NCI-H526 treated with DMSO at 0.1 percent for 48 hours (cell line): ENCODE data around the gene TRIM5.
"Not testable (repeated sequence)": the region's sequence is repeated elsewhere in the genome, so short reads cannot be mapped to it uniquely, and the experiment has no call there.

ENCODE experiments used
- DNase-seq: peaks from one replicate; lab custom pipeline; 2025; lab: John Stamatoyannopoulos, UW

The TRIM5 gene

DNA sequence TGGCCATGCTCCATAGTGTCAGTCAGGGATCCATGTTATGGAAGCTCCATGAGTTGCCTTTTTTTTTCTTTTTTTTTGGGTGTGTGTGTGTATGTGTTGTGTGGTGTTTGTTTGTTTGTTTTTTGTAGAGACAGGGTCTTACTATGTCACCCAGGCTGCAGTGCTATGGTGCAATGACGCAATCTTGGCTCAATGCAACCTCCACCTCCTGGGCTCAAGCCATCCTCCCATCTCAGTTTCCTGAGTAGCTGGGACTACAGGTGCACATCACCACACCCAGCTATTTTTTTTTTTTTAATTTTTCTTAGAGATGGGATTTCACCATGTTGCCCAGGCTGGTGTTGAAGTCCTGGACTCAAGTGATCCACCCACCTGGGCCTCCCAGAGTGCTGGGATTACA, 3.6 kb upstream of the TRIM5 start:
- no peak for DNase-seq

DNA sequence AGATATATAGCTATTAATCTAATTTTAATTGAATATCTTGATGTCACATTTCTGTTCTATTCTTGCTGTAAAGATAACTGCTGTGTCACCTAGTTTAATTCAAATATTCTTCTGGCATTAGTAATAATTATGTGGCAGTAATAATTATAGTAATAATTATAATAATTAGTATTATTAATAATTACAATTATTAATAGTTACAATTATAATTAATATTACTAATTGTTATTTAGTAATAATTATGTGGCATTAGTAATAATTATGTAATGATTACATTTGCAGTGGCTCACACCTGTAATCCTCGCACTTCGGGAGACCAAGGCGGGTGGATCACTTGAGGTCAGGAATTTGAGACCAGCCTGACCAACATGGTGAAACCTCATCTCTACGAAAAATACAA, 1.6 kb upstream of the TRIM5 start:
- no peak for DNase-seq

DNA sequence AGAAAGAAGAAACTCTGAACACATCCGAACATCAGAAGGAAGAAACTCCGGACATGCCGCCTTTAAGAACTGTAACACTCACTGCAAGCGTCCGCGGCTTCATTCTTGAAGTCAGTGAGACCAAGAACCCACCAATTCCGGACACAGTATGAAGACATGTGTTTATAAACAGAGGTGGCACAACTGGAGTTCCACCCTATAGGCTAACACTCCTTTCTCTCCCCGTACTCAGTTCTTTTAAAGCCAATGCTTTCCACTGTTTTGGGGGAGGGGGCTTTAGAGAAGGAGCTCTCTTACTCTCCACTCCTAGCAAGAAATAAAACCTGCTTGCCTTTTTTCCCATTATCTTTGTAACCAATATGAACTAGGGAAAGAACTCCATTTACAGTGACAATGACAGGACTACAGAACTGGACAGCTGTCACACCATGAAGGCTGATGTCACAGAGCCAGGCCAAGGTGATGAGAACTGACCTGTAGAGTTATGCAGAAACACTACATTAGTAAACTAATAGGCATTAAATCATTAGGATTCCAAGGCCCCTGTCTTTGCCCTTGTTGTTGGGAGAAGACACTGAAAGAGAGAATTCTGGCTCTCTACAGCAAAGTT, 733 bp downstream of the TRIM5 start:
- DNase-seq: no peak

DNA sequence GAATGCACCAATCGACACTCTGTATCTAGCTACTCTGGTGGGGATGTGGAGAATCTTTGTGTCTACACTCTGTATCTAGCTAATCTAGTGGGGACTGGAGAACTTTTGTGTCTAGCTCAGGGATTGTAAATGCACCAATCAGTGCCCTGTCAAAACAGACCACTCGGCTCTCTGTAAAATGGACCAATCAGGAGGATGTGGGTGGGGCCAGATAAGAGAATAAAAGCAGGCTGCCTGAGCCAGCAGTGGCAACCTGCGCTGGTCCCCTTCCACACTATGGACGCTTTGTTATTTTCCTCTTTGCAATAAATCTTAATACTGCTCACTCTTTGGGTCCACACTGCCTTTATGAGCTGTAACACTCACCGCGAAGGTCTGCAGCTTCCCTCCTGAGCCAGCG, 1.3 kb downstream of the TRIM5 start:
- not testable (repeated sequence) for DNase-seq

DNA sequence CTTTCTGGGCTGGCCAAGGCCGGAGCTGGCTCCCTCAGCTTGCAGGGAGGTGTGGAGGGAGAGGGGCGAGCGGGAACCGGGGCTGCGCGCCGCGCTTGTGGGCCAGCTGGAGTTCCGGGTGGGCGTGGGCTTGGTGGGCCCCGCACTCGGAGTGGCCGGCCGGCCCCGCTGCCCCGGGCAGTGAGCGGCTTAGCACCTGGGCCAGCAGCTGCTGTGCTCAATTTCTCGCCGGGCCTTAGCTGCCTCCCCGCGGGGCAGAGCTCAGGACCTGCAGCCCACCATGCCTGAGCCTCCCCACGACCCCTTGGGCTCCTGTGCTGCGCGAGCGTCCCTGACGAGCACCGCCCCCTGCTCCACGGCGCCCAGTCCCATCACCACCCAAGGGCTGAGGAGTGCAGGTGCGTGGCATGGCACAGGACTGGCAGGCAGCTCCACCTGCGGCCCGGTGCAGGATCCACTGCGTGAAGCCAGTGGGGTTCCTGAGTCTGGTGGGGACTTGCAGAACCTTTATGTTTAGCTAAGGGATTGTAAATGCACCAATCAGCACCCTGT, 1.9 kb downstream of the TRIM5 start:
- DNase-seq: not testable (repeated sequence)

DNA sequence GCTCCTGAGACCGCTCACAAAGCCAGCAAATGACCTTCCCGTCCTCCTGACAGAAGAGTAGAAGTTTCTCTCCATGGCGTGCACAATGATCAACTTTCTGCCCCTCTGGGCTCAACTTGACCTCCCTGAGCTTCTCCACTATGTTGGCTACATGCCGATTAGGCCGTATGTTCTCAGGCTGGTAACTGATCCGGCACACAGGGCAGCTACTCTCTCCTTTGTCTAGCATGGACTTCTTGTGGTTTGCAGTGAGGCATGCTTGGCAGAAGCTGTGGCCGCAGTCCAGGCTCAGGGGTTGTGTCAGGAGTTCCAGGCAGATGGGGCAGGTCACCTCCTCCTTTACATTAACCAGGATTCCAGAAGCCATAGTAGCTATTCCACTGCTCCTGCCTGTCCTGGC, 5.1 kb downstream of the TRIM5 start:
- DNase-seq: no peak

DNA sequence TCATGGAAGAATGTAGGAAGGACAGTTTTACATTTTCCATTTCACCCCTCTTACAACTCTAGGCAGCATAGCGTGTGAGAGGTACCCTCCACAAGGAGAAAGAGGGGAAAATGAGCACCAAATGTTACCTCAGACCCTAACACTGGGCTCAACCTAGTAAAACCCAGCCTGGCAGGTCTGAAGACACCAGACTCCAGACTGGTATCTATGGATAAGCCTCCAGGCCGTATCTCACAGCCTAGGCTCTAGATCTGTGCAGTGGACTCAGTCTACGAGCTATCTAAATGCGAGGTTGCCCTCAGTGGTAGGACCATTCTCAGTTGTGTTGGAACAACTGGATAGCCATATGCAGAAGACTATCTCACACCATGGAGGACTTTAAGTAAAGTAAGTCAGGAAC, 10.5 kb downstream of the TRIM5 start:
- DNase-seq: no peak

DNA sequence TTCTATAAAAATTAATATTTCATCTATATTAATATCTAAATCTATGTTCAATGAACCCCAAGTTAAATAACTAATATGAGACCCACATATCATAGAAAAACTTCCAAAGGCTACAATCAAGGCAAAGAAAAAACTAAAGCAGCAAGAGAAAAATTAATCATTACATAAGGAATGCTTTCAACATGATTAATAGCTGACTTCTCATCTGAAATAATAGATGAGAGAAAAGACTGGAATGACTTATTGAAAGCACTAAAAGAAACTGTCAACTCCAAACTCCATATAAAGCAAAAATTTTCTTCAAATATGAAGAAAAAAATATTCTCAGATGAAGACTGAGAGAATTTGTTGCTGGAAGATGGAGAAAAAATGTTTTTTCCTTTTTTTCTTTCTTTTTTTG, 13.0 kb downstream of the TRIM5 start:
- no peak for DNase-seq

DNA sequence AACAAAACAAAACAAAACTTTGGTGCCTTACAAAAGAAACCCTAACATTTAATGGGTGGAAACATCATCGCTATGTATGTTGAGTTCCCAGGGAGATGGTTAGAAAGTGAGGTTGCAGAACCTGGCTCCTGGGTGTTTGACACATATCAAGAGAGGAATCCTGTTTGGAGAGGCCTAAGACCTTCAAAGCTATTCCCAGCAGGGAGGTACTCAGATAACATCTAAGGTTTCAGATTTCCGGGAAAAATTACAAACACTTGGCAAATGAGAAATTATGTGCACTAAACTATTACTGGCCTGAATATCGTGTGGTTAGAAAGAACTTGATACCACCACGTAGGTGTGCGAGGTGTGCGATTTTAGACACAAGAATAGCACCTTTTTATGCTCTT, 18.5 kb downstream of the TRIM5 start:
- DNase-seq: no peak

DNA sequence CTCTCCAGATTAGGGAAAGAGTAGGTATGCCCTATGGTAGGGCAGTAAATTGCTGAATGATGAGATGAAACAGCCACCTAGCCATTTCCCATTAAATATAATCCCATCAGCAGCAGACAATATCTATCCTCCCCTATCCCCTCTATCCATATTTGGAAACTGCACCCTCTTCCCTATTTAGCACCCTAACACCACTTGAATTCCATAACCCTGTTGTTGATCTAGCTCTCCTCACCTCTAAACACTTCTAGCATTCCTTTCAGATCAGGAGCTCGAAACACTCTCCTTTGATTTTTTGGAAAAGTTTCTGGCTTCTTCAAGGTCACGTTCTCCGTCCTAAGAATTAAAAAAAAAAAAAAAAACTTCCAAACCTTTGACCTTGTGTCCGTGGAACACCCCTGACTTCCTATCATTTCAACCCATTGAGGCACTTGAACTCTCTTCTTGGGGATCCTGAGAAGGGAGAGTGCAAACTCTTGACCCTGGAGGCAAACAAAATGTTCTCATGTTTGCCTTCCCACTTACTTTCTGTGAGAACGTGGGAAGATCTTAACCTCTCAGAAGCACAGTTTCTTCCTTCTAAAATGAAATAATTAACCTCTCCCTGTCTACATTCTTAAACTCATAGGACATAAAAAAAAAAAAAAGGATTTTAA, 19.0 kb downstream of the TRIM5 start:
- no peak for DNase-seq

DNA sequence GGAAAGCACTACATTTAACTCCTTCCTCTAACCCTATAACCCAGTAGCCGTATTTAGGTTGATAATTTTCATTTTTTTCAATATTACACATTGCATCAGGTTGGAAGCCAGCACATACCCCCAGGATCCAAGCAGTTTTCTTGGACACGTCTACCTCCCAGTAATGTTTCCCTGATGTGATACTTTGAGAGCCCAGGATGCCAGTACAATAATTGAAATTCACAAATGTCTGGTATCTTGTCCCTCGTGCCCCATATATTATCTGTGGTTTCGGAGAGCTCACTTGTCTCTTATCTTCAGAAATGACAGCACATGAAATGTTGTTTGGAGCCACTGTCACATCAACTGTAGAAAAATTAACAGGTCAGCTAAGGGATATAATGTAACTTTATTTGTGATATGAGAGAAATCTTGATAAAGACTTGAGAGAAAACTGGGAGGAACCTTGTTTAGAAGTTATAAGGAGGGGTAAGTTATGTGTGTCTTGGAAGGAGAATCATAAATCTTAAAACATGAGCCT, 19.8 kb downstream of the TRIM5 start:
- no peak for DNase-seq

DNA sequence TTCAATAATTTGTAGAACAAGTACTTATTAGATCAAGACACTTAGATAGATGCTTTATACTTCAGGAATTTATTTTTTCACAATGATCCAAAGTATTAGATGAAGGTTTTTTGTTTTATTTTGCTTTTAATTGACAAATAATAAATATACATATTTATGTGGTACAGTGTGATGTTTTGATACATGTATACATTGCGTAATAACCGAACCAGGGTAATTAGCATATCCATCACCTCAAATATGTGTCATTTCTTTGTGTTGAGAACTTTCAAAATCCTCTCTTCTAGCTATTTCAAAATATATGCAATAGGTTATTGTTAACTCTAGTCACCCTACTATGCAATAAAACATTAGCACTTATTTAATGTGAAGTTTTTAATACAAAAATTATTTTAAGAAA, 21.4 kb downstream of the TRIM5 start:
- DNase-seq: no peak

DNA sequence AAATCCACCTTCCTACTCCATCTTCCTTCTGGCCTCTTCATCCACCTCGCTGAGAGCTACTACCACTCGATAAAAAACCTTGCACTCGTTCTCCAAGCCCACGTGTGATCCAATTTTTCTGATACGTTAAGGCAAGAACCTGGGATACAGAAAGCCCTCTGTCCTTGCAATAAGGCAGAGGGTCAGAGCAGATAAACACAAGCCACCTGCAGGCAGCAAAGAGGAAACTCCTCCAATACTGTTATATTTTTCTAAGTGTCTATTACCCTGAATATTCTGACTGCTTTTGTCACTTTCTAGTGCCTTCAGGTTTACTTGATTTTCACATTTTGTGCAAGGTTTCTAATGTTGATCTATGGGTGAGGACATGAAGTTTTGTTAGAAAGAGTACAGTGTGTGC, 26.6 kb downstream of the TRIM5 start:
- DNase-seq: no peak

DNA sequence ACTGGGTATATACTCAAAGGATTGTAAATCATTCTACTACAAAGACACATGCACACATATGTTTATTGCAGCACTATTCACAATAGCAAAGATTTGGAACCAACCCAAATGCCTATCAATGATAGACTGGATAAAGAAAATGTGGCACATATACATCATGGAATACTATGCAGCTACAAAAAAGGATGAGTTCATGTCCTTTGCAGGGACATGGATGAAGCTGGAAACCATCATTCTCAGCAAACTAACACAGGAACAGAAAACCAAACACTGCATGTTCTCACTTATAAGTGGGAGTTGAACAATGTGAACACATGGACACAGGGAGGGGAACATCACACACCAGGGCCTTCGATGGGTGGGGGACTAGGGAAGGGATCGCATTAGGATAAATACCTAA, 27.9 kb downstream of the TRIM5 start:
- not testable (repeated sequence) for DNase-seq

DNA sequence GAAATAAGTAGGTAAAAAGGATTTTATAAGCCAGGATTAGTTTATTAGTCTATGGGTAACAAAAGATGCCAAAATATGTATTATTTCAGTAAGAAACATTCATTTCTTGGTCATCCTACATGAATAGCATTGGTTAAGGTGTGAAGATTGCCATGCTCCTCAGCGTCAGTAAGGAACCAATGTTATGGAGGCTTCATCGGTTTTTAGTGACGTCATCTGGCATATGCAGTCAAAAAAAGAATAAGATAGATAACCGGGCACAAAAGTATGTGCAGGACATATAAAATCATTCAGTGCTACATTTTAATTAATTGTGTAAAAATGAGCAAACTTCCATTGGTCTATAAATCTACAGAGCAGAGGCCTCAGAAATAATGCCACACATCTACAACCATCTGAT, 29.4 kb downstream of the TRIM5 start:
- DNase-seq: no peak

DNA sequence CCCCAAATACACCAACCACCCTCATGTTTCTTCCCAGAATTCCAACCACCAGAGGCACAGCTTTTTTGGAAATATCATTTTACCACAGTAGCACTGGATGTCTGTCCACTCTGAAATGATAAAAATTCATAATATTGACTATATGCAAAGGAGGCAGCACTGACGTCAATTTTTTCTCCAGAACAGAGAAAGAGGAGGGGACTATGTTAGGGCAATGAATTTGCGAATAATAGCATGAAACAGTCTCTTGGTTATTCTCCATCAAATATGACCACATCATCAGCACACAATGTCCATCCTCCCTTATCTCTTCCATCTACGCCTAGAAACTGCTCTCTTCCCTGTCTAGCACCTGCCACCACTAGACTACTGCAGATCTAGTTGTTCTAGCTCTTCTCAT, 38.7 kb downstream of the TRIM5 start:
- DNase-seq: no peak

DNA sequence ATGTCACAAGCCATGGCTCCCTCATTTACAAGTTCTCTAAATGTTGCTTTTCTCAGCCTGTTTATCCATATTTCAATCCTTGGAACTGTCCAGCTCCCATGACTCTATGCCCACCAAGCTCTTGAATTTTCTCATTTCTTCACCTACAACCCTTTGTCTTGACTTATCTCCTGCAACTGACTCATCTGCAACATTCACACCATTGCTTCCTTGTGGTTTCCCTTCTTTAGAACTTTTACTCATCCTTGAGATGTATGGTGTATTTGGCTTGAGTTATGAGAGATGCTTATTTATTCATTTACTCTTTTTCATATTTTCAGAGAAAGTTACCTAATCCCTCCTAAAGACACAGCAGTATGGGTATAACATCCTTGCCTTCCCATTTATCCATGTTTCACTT, 41.3 kb downstream of the TRIM5 start:
- DNase-seq: no peak

DNA sequence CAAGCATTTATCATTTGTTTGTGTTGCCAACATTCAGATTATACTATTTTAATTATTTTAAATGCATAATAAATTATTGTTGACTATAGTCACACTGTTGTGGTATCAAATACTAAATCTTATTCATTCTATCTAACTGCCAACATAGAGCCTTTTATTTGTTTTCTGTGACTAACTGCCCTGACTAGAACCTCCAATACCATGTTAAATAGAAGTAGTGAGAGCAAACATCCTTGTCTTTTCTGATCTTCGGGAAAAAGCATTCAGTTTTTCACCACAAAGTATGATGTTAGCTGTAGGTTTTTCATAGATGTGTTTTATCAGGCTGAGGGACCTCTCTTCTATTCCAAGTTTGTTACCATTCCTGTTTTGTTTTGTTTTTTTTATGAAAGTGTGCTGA, 44.9 kb downstream of the TRIM5 start:
- DNase-seq: no peak

DNA sequence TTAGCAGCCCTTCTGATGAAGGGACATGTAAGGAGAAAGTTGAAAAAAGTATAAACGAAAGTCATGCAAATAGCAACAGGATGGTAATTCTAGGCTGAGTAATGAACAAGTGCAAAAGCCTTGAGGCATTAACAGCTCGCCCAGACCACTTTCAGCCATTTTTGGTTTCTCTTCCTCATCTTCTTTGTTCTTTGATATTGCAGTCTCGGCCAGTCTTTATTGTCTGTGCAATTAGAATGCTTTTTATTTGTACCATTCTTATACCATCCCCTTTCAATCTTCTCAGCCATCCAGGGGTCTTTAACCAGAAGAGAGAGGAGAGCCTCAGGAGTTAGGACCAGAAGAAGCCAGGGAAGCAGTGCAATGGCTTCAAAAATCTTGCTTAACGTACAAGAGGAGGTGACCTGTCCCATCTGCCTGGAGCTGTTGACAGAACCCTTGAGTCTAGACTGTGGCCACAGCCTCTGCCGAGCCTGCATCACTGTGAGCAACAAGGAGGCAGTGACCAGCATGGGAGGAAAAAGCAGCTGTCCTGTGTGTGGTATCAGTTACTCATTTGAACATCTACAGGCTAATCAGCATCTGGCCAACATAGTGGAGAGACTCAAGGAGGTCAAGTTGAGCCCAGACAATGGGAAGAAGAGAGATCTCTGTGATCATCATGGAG, 52.8 kb downstream of the TRIM5 start:
- no peak for DNase-seq

DNA sequence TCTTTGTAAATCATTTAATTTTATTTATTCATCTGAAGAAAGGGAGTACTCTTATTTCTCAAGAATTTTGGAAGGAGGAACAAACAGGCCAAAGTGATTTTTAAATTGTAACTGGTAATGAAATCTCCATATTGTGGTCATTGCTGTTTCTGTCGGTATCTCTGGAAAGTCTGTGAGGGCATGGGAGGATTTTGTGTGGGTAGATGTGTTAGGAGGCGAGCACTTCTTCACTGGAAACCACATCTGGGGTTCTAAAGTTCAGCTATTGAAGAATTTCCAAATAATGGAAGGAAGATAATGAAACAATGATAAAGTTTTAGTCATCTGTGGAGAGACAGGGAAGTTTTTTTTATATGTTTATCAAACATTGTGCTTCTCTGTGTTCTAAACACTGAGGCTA, 53.5 kb downstream of the TRIM5 start:
- no peak for DNase-seq

DNA sequence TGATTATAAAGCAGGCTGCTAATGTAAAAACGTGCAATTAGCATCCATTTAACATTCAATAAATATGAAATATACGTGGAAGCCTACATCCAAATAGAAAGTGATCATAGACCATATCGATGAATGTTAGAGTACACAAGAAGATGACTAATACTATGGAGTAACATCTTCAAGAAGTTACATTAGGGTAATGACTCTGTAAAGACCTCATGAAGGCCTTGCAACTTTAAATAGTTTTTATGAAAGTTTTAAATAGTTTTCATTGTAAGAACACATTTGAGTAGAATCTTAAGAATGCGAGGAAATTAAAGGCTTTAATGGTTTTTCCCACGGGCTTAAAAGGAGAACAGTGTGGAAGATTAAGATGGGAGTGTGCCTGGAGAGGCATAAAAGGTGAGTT, 58.7 kb downstream of the TRIM5 start:
- no peak for DNase-seq

DNA sequence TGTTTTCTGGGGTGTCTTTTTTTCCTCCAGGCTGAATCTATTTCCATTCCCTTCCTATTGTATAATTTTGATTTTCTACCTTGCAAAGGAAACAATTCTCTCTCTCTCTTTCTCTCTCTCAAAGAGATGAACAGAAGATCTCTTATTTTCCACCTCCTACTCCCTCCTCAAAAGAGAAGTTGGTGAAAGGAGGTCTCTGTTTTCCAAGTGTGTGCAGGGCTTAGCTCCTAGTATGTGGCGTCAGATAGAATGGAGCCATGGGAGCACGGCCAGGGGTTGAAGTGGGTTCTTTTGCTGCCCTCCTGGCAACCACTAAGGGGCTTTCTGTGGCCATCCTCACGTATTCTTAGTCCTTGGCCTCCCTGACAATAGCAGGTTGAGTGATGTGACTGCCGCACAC, 59.6 kb downstream of the TRIM5 start:
- no peak for DNase-seq
